Daoy (cell line): ENCODE measurements around the gene EPC2. TPM values are rescaled to one million over a fixed set of nuclear protein-coding genes. Genes with fewer than 3 reads are reported as not detected.
"Not testable (repeated sequence)": the region's sequence is repeated elsewhere in the genome, so short reads cannot be mapped to it uniquely, and the experiment has no call there.

Experiments used
- DNase-seq: peaks from one replicate; pipeline ENCODE4 v3.0.0-alpha.2; 2015; ENCODE audit warnings: low read depth
- total RNA-seq: library from RNA; depleted of rRNA; stranded (reverse); fragments of >200 nt; shearing (Covaris generic); gene quantifications from 2 replicates; pipeline ENCODE4 v1.2.3, GENCODE V29; 2014

The EPC2 gene
- total RNA-seq, 1 experiment from 2014 or later = 13.0 TPM

- no peak for DNase-seq
Observed at GRCh38 chr2:148721991-148722777, 77.6 kb downstream of the EPC2 start.

GRCh38 chr2:148725564-148725963, 81.0 kb downstream of the EPC2 start:
- DNase-seq = no peak

GRCh38 chr2:148726228-148726627, 81.7 kb downstream of the EPC2 start:
- no peak for DNase-seq

GRCh38 chr2:148730085-148730484, 85.5 kb downstream of the EPC2 start:
- DNase-seq = no peak

GRCh38 chr2:148737742-148738141, 93.2 kb downstream of the EPC2 start:
- no peak for DNase-seq

GRCh38 chr2:148739454-148740105, 95.0 kb downstream of the EPC2 start:
- no peak for DNase-seq

- no peak for DNase-seq
Observed at GRCh38 chr2:148742373-148742772, 97.8 kb downstream of the EPC2 start.

- no peak for DNase-seq
Observed at GRCh38 chr2:148745151-148745851, 100.8 kb downstream of the EPC2 start.

GRCh38 chr2:148746973-148747372, 102.4 kb downstream of the EPC2 start:
- DNase-seq = no peak

- no peak for DNase-seq
Observed at GRCh38 chr2:148751907-148752306, 107.4 kb downstream of the EPC2 start.

- DNase-seq = no peak
Observed at GRCh38 chr2:148752977-148753376, 108.4 kb downstream of the EPC2 start.

- DNase-seq = no peak
Observed at GRCh38 chr2:148754864-148755263, 110.3 kb downstream of the EPC2 start.

- peak; percentile 66 for DNase-seq
Observed at GRCh38 chr2:148756292-148756975, 111.9 kb downstream of the EPC2 start.

- DNase-seq = no peak
Observed at GRCh38 chr2:148764815-148765214, 120.3 kb downstream of the EPC2 start.

GRCh38 chr2:148770047-148770446, 125.5 kb downstream of the EPC2 start:
- no peak for DNase-seq

- DNase-seq = no peak
Observed at GRCh38 chr2:148781544-148781943, 137.0 kb downstream of the EPC2 start.

GRCh38 chr2:148789059-148789458, 144.5 kb downstream of the EPC2 start:
- DNase-seq = no peak

- not testable (repeated sequence) for DNase-seq
Observed at GRCh38 chr2:148790172-148790571, 145.6 kb downstream of the EPC2 start.

- DNase-seq = peak; percentile 6
Observed at GRCh38 chr2:148794558-148794957, 150.0 kb downstream of the EPC2 start.

GRCh38 chr2:148796735-148797512, 152.4 kb downstream of the EPC2 start:
- no peak for DNase-seq
